ENCODE data around the gene POTEC. TPM values are rescaled to one million over a fixed set of nuclear protein-coding genes. Genes with fewer than 3 reads are reported as not detected.
"Not testable (repeated sequence)": the region's sequence is repeated elsewhere in the genome, so short reads cannot be mapped to it uniquely, and the experiment has no call there.

Gene POTEC
- total RNA-seq, 2 experiments from 2014 or later: not detected

DNA sequence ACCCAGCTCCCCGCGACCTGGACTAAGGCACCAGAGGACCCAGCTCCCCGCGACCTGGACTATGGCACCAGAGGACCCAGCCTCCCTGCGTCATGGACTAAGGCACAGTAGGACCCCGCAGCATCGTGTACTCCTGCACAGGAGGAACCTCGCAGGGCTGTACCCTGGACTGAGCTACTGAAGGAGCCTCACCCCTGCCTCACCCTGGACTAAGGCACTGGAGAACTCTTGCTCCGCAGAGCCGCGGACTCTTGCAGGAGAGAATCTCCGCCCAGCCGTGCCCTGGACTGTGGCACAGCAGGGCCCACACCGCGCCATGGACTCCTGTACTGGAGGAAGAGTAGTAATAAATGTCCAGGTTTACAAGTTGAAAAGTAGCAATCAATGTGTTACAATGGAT is 67.9 kb downstream of the POTEC start:
- ATAC-seq; H3K9me3 Mint-ChIP-seq; H3K27me3 Mint-ChIP-seq; H3K36me3 Mint-ChIP-seq (ENCODE audit: low read depth); DNase-seq; H3K27ac Mint-ChIP-seq; intact Hi-C loops (cut with micrococcal nuclease); H3K4me3 Mint-ChIP-seq; H3K4me1 Mint-ChIP-seq (ENCODE audit: low read depth); CTCF ChIA-PET; POLR2A ChIA-PET: not testable (repeated sequence)

DNA sequence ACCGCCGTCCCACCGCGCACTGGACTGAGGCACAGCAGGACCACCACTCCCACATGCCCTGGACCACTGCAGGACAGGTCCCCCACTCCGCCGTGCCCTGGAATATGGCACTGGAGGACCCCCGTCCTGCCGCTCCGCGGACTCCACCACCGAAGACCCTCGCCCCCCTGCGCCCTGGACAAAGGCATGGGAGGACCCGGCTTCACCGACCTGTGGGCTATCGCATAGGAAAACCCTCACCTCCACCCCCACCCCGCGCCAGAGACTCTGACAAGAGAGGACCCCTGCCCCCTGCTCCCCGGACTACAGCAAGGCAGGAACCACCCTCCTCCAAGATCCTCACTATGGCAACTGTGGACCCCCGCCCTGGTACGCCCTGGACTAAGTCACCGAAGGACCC is 68.6 kb downstream of the POTEC start:
- H3K9me3 Mint-ChIP-seq; DNase-seq; POLR2A ChIA-PET; H3K27me3 Mint-ChIP-seq; intact Hi-C loops (cut with micrococcal nuclease); H3K36me3 Mint-ChIP-seq (ENCODE audit: low read depth); H3K4me1 Mint-ChIP-seq (ENCODE audit: low read depth); H3K4me3 Mint-ChIP-seq; CTCF ChIA-PET; ATAC-seq; H3K27ac Mint-ChIP-seq: not testable (repeated sequence)

DNA sequence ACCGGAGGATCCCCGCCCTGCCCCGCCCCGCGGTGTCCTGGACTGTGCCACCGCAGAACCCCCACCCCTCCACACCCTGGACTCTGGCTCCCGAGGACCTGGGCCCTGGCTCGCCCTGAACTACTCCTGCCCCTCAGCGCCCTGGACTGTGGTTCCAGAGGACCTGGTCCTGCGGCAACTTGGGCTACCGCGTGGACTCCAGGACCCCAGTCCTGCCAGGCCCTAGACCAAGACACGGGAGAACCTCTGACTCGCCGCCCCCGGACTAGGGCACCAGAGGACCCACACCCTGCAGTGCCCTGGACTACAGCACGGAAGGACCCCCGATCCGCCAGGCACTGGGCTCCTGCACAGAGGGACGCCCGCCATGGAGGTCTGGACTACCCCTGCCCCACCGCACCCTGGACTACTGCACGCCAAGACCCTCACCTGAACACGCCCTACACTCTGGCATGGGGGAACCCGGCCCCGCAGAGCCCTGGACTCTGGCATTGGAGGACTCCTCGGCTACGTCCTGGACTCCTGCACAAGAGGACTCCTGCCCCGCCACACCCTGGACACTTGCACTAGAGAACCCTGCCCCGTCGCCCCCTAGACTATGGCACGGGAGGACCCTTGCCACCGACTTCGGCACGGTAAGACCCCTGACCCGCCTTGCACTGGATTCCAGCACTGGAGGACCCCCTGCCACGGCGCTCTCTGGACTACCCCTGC is 69.2 kb downstream of the POTEC start:
- intact Hi-C loops (cut with micrococcal nuclease); H3K27ac Mint-ChIP-seq; H3K4me3 Mint-ChIP-seq; DNase-seq; POLR2A ChIA-PET; H3K4me1 Mint-ChIP-seq (ENCODE audit: low read depth); H3K27me3 Mint-ChIP-seq; ATAC-seq; H3K36me3 Mint-ChIP-seq (ENCODE audit: low read depth); CTCF ChIA-PET; H3K9me3 Mint-ChIP-seq: not testable (repeated sequence)

DNA sequence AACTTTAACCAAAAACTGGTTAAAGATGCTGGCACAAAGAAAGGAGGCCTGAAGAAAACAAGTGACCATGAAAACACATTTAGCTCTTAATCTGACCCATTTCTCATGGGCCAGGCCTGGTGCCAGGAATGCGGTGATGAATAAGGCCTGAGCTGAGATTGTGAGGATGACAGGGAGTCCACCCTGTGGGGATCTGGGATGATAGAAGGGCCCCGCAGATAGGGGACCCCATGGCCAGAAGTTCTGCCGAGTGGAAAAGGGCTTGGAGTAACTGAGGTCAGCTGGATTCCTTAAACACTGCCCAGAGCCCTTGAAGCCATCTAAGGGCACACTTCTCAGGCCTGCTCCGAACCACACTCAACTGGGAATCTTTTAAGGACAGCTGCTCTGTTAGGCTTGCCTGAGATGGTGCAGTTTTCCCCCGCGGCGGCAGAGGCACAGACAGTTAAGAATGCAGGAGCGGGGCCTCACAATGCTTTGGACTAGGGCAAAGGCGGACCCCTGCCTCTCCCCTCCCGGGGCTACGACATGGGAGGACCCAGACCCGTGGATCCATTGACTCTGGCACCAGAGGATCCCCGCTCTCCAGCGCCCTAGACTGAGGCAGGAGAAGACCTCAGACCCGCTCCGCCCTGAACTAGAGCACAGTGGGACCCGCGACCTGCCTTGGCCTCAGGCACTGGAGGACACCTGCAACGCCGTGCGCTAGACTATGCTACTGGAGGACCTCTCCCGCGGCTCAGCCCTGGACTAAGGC is 70.0 kb downstream of the POTEC start:
- intact Hi-C loops (cut with micrococcal nuclease); H3K4me1 Mint-ChIP-seq (ENCODE audit: low read depth); POLR2A ChIA-PET; H3K36me3 Mint-ChIP-seq (ENCODE audit: low read depth); DNase-seq; CTCF ChIA-PET; H3K4me3 Mint-ChIP-seq; ATAC-seq; H3K9me3 Mint-ChIP-seq; H3K27ac Mint-ChIP-seq; H3K27me3 Mint-ChIP-seq: not testable (repeated sequence)

DNA sequence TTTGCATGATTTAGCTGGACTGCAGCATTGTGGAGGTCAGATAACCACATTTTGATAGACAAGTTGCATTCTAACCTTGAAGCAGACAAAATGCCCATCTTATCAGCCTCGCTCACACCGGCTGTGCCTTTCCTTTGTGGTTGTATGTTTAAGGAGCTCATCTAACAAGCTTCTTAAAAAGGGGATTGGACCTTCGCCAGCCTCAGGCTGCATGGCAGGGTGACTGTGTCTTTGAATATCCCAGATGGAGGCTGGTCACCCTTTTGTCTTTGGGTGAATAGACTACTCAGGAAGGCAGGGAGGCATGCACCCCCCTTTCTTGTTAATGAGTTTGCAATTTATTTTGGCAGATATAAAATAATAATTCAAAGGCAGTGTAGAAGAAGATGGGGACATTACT is 72.1 kb downstream of the POTEC start:
- ATAC-seq; H3K4me1 Mint-ChIP-seq (ENCODE audit: low read depth); H3K36me3 Mint-ChIP-seq (ENCODE audit: low read depth); H3K27me3 Mint-ChIP-seq; CTCF ChIA-PET; POLR2A ChIA-PET; DNase-seq; H3K9me3 Mint-ChIP-seq; H3K27ac Mint-ChIP-seq; H3K4me3 Mint-ChIP-seq; intact Hi-C loops (cut with micrococcal nuclease): not testable (repeated sequence)

DNA sequence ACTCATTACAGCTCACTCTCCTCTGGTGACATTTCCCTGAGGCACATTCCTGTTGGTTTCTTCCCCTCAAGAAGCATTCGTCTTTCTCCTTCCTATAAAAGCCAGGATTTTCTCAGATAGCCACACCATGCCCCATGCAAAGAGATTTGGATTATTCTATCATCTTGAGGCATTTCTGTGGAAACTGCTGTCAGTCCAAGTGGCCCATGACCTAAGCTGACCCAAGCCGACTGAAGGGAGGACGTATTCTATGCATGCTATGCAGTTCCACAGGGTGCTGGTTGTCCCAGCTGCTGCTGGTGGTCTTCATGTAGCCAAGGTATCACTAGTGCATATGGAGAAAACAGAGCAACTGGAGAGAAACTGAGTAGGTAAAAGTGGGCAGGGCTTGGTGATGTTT is 73.0 kb downstream of the POTEC start:
- CTCF ChIA-PET; H3K27ac Mint-ChIP-seq; H3K4me3 Mint-ChIP-seq; H3K36me3 Mint-ChIP-seq (ENCODE audit: low read depth); H3K27me3 Mint-ChIP-seq; H3K4me1 Mint-ChIP-seq (ENCODE audit: low read depth); ATAC-seq; H3K9me3 Mint-ChIP-seq; DNase-seq; intact Hi-C loops (cut with micrococcal nuclease): not testable (repeated sequence)
- POLR2A ChIA-PET: interaction anchor here (0.6 kb wide), 1 partner anchor 288 kb away, joined by 3 read pairs; no protein-coding TSS in a partner anchor

DNA sequence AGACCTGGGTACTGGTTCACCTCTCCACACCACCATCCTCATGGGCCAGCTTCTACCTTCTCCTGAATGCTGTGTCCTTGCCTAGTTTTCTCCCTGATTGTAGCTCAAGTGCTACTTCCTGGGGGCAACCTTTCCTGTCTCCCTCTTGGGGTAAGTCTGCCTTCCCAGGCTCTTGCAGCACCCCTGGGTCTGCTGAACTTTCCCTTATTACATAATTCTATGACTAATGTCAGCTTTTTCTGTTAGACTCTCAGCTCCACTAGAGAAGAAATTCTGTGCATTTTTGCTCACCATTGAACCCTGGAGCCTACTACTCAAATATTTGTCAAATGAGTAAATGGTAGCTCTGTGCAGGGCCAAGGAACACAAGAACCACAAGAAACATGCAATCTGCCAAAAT is 73.4 kb downstream of the POTEC start:
- H3K27me3 Mint-ChIP-seq; DNase-seq; H3K27ac Mint-ChIP-seq; CTCF ChIA-PET; intact Hi-C loops (cut with micrococcal nuclease); H3K9me3 Mint-ChIP-seq; H3K4me1 Mint-ChIP-seq (ENCODE audit: low read depth); ATAC-seq; H3K36me3 Mint-ChIP-seq (ENCODE audit: low read depth); H3K4me3 Mint-ChIP-seq: not testable (repeated sequence)
- POLR2A ChIA-PET: interaction anchor here (0.6 kb wide), 1 partner anchor 287 kb away, joined by 3 read pairs; no protein-coding TSS in a partner anchor

DNA sequence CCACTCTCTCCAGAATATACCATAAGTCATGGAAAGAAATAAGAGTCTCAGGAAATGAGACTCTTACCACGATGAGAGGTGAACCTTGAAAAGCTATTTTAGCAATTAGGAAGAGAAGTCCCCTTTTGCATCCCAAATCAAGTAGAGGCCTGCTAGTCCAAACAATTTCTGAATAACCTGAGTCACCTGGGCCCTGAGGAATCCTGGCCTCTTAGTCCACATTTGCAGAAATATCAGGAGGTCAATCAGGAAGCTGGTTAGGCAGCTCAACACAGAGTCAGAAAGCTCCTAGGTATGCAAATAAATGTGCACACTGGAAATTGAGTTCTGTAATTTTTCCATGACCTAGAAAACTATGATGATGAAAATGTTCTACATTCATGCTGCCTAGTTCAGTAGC is 77.4 kb downstream of the POTEC start:
- DNase-seq; H3K27ac Mint-ChIP-seq; CTCF ChIA-PET; intact Hi-C loops (cut with micrococcal nuclease); H3K4me3 Mint-ChIP-seq; H3K27me3 Mint-ChIP-seq; POLR2A ChIA-PET; ATAC-seq; H3K4me1 Mint-ChIP-seq (ENCODE audit: low read depth); H3K36me3 Mint-ChIP-seq (ENCODE audit: low read depth); H3K9me3 Mint-ChIP-seq: not testable (repeated sequence)

Other genes starting within 250 kb of the POTEC start
- not detected for gene ANKRD30B, start 204.6 kb upstream of the POTEC start, total RNA-seq

All from activated CD8-positive, alpha-beta T cell treated with anti-CD3 and anti-CD28 coated beads for 36 hours (primary cell).